C4-2B (cell line): Measurements from ENCODE around the gene HTR7.

Experiments
- ZFX ChIP-seq: fragments of 450-650 bp; IDR thresholded peaks from 2 replicates; pipeline ENCODE4 v1.6.1; 2017
- TF ChIP-seq, protein P1 (sequence below): fragments of 450-650 bp; conservative IDR thresholded peaks from 2 replicates; pipeline ENCODE4 v1.5.1; 2017; ENCODE audit warnings: mild to moderate bottlenecking

- TF ChIP-seq, protein P1, sequence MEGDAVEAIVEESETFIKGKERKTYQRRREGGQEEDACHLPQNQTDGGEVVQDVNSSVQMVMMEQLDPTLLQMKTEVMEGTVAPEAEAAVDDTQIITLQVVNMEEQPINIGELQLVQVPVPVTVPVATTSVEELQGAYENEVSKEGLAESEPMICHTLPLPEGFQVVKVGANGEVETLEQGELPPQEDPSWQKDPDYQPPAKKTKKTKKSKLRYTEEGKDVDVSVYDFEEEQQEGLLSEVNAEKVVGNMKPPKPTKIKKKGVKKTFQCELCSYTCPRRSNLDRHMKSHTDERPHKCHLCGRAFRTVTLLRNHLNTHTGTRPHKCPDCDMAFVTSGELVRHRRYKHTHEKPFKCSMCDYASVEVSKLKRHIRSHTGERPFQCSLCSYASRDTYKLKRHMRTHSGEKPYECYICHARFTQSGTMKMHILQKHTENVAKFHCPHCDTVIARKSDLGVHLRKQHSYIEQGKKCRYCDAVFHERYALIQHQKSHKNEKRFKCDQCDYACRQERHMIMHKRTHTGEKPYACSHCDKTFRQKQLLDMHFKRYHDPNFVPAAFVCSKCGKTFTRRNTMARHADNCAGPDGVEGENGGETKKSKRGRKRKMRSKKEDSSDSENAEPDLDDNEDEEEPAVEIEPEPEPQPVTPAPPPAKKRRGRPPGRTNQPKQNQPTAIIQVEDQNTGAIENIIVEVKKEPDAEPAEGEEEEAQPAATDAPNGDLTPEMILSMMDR, result no peak
- TF ChIP-seq ZFX, result no peak
Observed at GRCh38 chr10:90866050-90866598, 8.3 kb upstream of the HTR7 start.
